Kidney (tissue), 14 donors: ENCODE results near the gene CREBZF. TPM values are rescaled to one million over a fixed set of nuclear protein-coding genes. Genes with fewer than 3 reads are reported as not detected.

Experiments used
- DNase-seq, 5 donors: peaks; one replicate each; pipeline ENCODE4 v3.0.0-alpha.2; 2013 to 2020
- FAIRE-seq: peaks from 2 replicates; lab custom pipeline; 2012; peaks lifted over from hg19 to GRCh38; lab: Jason Lieb, UNC
- H3K27ac ChIP-seq, 2 donors: one replicate each; pipeline ENCODE4 v1.7.0; 2013; ENCODE audit warnings: low read depth in 2 of 2, low read length in 2 of 2, inconsistent platforms in 1 of 2
- H3K27me3 ChIP-seq: one replicate; pipeline ENCODE4 v1.7.1; 2013; ENCODE audit warnings: low read length, inconsistent platforms; ENCODE audit not compliant: control insufficient read depth, insufficient read depth
- H3K36me3 ChIP-seq, 3 donors: one replicate each; pipeline versions ENCODE4 v1.7.0 to v1.7.1; 2013; ENCODE audit warnings: low read length in 3 of 3, control low read depth in 1 of 3, inconsistent platforms in 1 of 3; ENCODE audit not compliant: insufficient read depth in 3 of 3, control insufficient read depth in 2 of 3
- H3K4me1 ChIP-seq, 3 donors: one replicate each; pipeline versions ENCODE4 v1.7.0 to v1.7.1; 2013; ENCODE audit warnings: low read length in 3 of 3, inconsistent platforms in 1 of 3, low read depth in 1 of 3; ENCODE audit not compliant: control insufficient read depth in 2 of 3, insufficient read depth in 2 of 3
- H3K4me3 ChIP-seq, 3 donors: one replicate each; pipeline versions ENCODE4 v1.7.0 to v1.8.1; 2013; ENCODE audit warnings: low read length in 3 of 3, control low read depth in 1 of 3, inconsistent platforms in 1 of 3
- H3K9ac ChIP-seq, 3 donors: one replicate each; pipeline versions ENCODE4 v1.7.0 to v1.7.1; 2013; ENCODE audit warnings: low read length in 3 of 3, control low read depth in 1 of 3, inconsistent platforms in 1 of 3
- H3K9me3 ChIP-seq, 3 donors: one replicate each; pipeline versions ENCODE4 v1.7.0 to v1.7.1; 2013; ENCODE audit warnings: low read length in 3 of 3, control low read depth in 1 of 3, inconsistent platforms in 1 of 3; ENCODE audit not compliant: control insufficient read depth in 2 of 3, insufficient read depth in 1 of 3
- intact Hi-C: fragments of 100-400 bp; cut with DNase I; formaldehyde crosslinking; loops from one replicate; pipeline ENCODE4 v1.11.1; 2022
- polyA plus RNA-seq: library from polyadenylated mRNA; stranded (reverse); fragments of 350-450 nt; fragmentation: Illumina TruSeq; extraction: RNeasy Lipid Tissue Mini Kit (QIAGEN cat#74804); gene quantifications from one replicate; pipeline ENCODE4 v1.2.3, GENCODE V29; 2014; ENCODE audit warnings: low read depth, low replicate concordance; ENCODE audit not compliant: insufficient read depth
- total RNA-seq: library from RNA; stranded (reverse); fragmentation: NEBNext Ultra II Directional; extraction: Animal tissue kit (Norgen Biotek cat#: 25700); gene quantifications from one replicate; pipeline ENCODE4 v1.2.1, GENCODE V29; 2021
- TF ChIP-seq, protein P1 (sequence below): IDR thresholded peaks from 3 replicates; pipeline ENCODE4 v1.5.1; 2012; ENCODE audit warnings: mild to moderate bottlenecking, moderate library complexity, borderline replicate concordance; ENCODE audit not compliant: insufficient read depth; ENCODE audit errors: extremely low read depth
- donor health status: control.
- donor health status: control.
- donor health status: control.
- donor health status: control.
- donor health status: control.
- donor health status: DM: yes; HTN: yes; CAD: no.
- donor health status: Normal renal cell carcinoma (clear cell type).

Gene CREBZF
- total and polyA plus RNA-seq, 2 donors from 2014 or later: 15.2 to 44.7 TPM

- Histone ChIP-seq H3K9ac (no peak overlapping the region), H3K36me3 (peaks cover 5 to 8% (median 8%) of the 10 kb centered on the region in 3 donors), H3K27ac (no peak overlapping the region), H3K4me1 (no peaks in the 10 kb centered on the region), H3K27me3 (no peaks in the 10 kb centered on the region), H3K9me3 (no peaks in the 10 kb centered on the region), H3K4me3 (no peak overlapping the region)
- FAIRE-seq (no peak), DNase-seq (no peak)
- TF ChIP-seq, protein P1, sequence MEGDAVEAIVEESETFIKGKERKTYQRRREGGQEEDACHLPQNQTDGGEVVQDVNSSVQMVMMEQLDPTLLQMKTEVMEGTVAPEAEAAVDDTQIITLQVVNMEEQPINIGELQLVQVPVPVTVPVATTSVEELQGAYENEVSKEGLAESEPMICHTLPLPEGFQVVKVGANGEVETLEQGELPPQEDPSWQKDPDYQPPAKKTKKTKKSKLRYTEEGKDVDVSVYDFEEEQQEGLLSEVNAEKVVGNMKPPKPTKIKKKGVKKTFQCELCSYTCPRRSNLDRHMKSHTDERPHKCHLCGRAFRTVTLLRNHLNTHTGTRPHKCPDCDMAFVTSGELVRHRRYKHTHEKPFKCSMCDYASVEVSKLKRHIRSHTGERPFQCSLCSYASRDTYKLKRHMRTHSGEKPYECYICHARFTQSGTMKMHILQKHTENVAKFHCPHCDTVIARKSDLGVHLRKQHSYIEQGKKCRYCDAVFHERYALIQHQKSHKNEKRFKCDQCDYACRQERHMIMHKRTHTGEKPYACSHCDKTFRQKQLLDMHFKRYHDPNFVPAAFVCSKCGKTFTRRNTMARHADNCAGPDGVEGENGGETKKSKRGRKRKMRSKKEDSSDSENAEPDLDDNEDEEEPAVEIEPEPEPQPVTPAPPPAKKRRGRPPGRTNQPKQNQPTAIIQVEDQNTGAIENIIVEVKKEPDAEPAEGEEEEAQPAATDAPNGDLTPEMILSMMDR: no peak
- intact Hi-C loops: no loop called here
These were observed 30.2 kb downstream of the CREBZF start for GRCh38 chr11:85634747-85635146.

GRCh38 chr11:85628771-85629341 lies 36.1 kb downstream of the CREBZF start:
- TF ChIP-seq, protein P1: no peak
- Histone ChIP-seq H3K4me3 (peak overlapping the region; percentile 95 to 99 (median 99)), H3K36me3 (no peaks in the 10 kb centered on the region), H3K27me3 (no peaks in the 10 kb centered on the region), H3K27ac (peak overlapping the region; percentile 75 to 80), H3K9ac (peak overlapping the region; percentile 72 to 98 (median 93)), H3K4me1 (peaks cover 0 to 4% (median 0%) of the 10 kb centered on the region in 3 donors), H3K9me3 (no peaks in the 10 kb centered on the region)
- intact Hi-C loops: no loop called here
- no peak for DNase-seq
- no peak for FAIRE-seq

- TF ChIP-seq, protein P1: no peak
- peak; percentile 94 for FAIRE-seq
These were observed 36.7 kb downstream of the CREBZF start, which contains the start of gene TMEM126B for GRCh38 chr11:85627998-85628770. Gene TMEM126B (plus strand): TSS chr11:85628593. CDS start chr11:85628608, 15 bp downstream.

More at GRCh38 chr11:85627998-85628770, 36.7 kb downstream of the CREBZF start, which contains the start of gene TMEM126B:
- Histone ChIP-seq H3K9ac (peak within 1 kb of the TSS; percentile 91 to 98 (median 93)), H3K27ac (peak within 1 kb of the TSS; percentile 84 to 93), H3K9me3 (no peaks in the 10 kb centered on the region), H3K4me1 (peaks cover 0 to 4% (median 0%) of the 10 kb centered on the region in 3 donors), H3K4me3 (peak within 1 kb of the TSS; percentile 95 to 99 (median 99)), H3K27me3 (no peaks in the 10 kb centered on the region), H3K36me3 (no peaks in the 10 kb centered on the region)
- DNase-seq: peak; percentile 97 to 99 (median 99)
- intact Hi-C loops: no loop called here
